ENCODE results near the gene MACROD2.

MACROD2 gene

DNA sequence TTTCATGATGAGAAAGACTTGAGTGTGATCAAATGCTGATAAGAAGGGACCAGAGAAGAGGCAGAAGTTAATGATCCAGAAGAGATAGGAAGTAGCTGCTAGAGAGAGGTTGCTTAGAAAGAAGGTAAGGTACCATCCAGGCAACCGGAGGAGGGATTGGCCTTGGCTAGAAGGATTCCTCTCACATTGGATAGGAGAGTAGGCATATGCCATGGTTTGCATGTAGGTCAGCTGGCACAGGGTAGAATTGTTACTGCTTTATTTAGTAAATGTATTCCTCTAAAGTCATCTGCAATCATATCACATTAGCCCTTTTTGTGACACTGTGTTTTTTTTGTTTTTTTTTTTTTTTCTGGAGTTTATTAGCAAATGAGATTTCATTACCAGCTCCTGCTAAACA, 923.0 kb downstream of the MACROD2 start:
- no peak for DNase-seq (ENCODE audit: low spot score)
- in situ Hi-C loops (cut with MboI; ENCODE audit: low sequenced_read_pairs, unreplicated experiment) = no loop called here
- TF ChIP-seq CTCF (IDR thresholded peaks at IDR 0.05; ENCODE audit: borderline replicate concordance, control extremely low read depth, extremely low read depth, insufficient read depth, missing control alignments) = no peak

- in situ Hi-C loops (cut with MboI; ENCODE audit: low sequenced_read_pairs, unreplicated experiment) = no loop called here
- no peak for DNase-seq (ENCODE audit: low spot score)
- no peak for TF ChIP-seq CTCF (IDR thresholded peaks at IDR 0.05; ENCODE audit: borderline replicate concordance, control extremely low read depth, extremely low read depth, insufficient read depth, missing control alignments)
Observed at GRCh38 chr20:14918976-14919375, 923.7 kb downstream of the MACROD2 start.

DNA sequence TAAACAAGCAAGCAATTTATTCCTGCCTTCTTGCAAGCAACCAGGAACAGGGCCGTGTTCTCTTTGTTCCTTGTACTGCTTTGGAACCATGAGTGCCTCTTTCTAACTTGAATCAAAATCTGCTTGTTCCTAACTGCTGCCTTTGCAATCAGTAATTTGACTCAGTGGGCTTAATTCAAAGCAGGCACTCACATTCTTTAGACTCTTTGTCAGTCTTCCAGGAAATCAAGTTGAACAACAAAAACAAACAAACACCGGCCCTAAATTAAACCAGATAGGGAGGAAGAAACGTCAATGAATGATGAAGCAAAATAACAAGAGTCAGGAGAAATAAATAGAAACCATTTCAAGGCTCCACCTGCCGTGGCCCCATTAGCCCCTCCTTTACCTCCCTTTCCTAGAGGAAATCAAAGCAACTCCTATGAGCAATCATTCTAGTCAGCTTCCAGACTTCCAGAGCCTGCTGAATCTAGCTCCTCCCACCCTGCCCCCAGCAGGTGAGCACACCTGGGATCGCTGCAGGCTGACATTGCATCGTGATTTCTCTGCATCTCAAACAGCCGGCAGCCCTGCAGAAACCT, 924.3 kb downstream of the MACROD2 start:
- no peak for DNase-seq (ENCODE audit: low spot score)
- no peak for TF ChIP-seq CTCF (IDR thresholded peaks at IDR 0.05; ENCODE audit: borderline replicate concordance, control extremely low read depth, extremely low read depth, insufficient read depth, missing control alignments)
- in situ Hi-C loops (cut with MboI; ENCODE audit: low sequenced_read_pairs, unreplicated experiment) = no loop called here

DNA sequence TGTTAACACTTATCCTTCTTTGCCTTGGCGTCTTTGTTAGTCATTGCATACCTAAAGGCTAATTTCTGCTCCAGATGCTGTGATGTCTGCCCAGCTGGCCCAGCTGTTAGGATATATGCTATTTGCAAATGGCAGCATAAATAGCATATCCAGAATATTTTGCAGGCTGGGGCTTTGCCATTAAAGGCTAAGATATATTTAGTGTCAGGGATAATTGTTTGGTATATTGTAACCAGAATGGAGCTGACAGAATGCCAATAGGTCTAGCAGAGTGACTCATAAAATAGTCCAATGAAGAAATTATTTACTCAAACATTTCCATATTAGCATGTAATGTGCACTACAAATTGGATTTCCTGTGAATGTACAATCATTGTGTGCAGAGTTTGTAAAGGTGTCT, 926.2 kb downstream of the MACROD2 start:
- no peak for DNase-seq (ENCODE audit: low spot score)
- TF ChIP-seq CTCF (IDR thresholded peaks at IDR 0.05; ENCODE audit: borderline replicate concordance, control extremely low read depth, extremely low read depth, insufficient read depth, missing control alignments) = no peak
- in situ Hi-C loops (cut with MboI; ENCODE audit: low sequenced_read_pairs, unreplicated experiment) = no loop called here

DNA sequence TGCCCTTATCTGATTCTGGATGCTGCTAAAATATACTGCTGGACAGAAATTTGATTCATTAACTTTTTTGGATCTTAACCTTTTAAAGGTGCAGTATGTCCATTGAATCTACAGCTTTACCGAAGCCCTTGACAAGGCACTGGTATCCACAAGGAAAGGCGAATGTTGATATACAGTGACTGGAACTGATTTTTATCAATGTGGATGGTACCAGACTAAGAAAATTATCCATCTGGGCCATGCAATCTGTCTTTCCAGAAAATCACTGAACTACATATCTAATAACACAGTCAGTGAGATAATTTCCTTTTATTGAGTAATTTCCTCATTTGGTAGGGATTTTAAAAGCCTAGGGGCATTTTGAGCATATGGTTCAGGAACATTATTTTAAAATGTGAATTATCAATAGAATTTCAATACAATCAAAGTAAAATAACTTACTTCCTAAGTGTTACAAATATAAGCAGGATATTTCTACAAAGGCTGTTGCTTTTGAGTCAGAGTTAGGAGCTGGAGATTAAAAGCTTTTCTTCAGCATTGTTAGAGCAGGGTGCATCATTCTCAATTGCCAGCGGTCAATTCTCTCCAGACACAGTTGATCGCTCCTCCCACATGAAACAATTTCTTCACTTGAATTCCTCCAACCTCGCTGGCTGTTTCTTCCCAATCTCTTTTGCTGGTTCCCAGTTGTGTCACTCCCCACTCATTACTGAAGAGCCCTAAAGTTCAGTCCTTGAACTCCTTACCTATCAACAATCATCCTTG, 927.4 kb downstream of the MACROD2 start:
- in situ Hi-C loops (cut with MboI; ENCODE audit: low sequenced_read_pairs, unreplicated experiment) = no loop called here
- TF ChIP-seq CTCF (IDR thresholded peaks at IDR 0.05; ENCODE audit: borderline replicate concordance, control extremely low read depth, extremely low read depth, insufficient read depth, missing control alignments) = no peak
- DNase-seq (ENCODE audit: low spot score) = no peak

GRCh38 chr20:14924433-14924832, 929.1 kb downstream of the MACROD2 start:
- TF ChIP-seq CTCF (IDR thresholded peaks at IDR 0.05; ENCODE audit: borderline replicate concordance, control extremely low read depth, extremely low read depth, insufficient read depth, missing control alignments) = no peak
- in situ Hi-C loops (cut with MboI; ENCODE audit: low sequenced_read_pairs, unreplicated experiment) = no loop called here
- no peak for DNase-seq (ENCODE audit: low spot score)

Data from GM13976 (cell line).